Measurements from ENCODE around the gene CSMD2. TPM values are rescaled to one million over a fixed set of nuclear protein-coding genes. Genes with fewer than 3 reads are reported as not detected.
A peak's percentile ranks its signal among the peaks of the same experiment; 100 is the strongest.

Gene CSMD2
- total and polyA plus RNA-seq, 2 experiments from 2014 or later, result 5.3 to 16.6 TPM

DNA sequence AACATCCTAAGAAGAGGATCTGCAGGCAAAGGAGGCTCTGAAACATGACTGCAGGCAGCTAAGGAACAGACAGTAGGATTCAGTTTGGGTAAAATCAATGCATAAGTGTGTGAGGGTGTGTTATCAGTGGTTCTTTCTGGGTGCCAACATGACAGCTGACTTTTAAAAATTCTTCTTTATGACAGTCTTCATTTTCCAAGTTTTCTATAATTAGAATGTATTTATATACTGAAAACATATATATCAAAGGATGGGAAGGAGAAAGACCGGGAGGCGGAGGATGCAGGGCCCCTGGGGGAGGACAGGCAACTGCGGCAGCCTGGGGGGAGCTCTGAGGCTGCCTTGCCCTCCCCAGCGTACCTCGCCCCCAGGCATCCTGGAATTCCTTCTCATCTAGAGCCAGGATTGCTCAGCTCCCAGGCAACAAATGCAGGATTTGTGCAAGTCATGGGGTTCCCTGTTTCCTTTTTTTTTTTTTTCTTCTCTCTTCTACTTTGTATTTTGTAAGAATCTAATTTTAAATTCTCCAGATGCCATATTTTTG lies 104.8 kb downstream of the CSMD2 start:
- H3K27ac Mint-ChIP-seq, result peak overlapping the region; percentile 32; the same call in 1 of the 2 replicates
- TF ChIP-seq ZNF331 (CRISPR knock-in tag; IDR thresholded peaks at IDR 0.05; ENCODE audit: low read depth) (no peak), STAT1 (IDR thresholded peaks at IDR 0.05; ENCODE audit: unreplicated experiment) (no peak), CREB1 (CRISPR knock-in tag; IDR thresholded peaks at IDR 0.05; ENCODE audit: low read depth) (no peak), JUNB (IDR thresholded peaks at IDR 0.05; ENCODE audit: unreplicated experiment) (no peak), ZNF114 (CRISPR knock-in tag; IDR thresholded peaks at IDR 0.05) (no peak), EZH2phosphoT487 (IDR thresholded peaks at IDR 0.05; ENCODE audit: unreplicated experiment) (no peak), POLR2AphosphoS5 (IDR thresholded peaks at IDR 0.05; ENCODE audit: low read depth) (no peak), NANOG (IDR thresholded peaks at IDR 0.05; ENCODE audit: borderline replicate concordance) (no peak)
- TF ChIP-seq, protein P1, sequence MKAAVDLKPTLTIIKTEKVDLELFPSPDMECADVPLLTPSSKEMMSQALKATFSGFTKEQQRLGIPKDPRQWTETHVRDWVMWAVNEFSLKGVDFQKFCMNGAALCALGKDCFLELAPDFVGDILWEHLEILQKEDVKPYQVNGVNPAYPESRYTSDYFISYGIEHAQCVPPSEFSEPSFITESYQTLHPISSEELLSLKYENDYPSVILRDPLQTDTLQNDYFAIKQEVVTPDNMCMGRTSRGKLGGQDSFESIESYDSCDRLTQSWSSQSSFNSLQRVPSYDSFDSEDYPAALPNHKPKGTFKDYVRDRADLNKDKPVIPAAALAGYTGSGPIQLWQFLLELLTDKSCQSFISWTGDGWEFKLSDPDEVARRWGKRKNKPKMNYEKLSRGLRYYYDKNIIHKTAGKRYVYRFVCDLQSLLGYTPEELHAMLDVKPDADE (IDR thresholded peaks at IDR 0.05), result no peak
- TF ChIP-seq, protein P2, sequence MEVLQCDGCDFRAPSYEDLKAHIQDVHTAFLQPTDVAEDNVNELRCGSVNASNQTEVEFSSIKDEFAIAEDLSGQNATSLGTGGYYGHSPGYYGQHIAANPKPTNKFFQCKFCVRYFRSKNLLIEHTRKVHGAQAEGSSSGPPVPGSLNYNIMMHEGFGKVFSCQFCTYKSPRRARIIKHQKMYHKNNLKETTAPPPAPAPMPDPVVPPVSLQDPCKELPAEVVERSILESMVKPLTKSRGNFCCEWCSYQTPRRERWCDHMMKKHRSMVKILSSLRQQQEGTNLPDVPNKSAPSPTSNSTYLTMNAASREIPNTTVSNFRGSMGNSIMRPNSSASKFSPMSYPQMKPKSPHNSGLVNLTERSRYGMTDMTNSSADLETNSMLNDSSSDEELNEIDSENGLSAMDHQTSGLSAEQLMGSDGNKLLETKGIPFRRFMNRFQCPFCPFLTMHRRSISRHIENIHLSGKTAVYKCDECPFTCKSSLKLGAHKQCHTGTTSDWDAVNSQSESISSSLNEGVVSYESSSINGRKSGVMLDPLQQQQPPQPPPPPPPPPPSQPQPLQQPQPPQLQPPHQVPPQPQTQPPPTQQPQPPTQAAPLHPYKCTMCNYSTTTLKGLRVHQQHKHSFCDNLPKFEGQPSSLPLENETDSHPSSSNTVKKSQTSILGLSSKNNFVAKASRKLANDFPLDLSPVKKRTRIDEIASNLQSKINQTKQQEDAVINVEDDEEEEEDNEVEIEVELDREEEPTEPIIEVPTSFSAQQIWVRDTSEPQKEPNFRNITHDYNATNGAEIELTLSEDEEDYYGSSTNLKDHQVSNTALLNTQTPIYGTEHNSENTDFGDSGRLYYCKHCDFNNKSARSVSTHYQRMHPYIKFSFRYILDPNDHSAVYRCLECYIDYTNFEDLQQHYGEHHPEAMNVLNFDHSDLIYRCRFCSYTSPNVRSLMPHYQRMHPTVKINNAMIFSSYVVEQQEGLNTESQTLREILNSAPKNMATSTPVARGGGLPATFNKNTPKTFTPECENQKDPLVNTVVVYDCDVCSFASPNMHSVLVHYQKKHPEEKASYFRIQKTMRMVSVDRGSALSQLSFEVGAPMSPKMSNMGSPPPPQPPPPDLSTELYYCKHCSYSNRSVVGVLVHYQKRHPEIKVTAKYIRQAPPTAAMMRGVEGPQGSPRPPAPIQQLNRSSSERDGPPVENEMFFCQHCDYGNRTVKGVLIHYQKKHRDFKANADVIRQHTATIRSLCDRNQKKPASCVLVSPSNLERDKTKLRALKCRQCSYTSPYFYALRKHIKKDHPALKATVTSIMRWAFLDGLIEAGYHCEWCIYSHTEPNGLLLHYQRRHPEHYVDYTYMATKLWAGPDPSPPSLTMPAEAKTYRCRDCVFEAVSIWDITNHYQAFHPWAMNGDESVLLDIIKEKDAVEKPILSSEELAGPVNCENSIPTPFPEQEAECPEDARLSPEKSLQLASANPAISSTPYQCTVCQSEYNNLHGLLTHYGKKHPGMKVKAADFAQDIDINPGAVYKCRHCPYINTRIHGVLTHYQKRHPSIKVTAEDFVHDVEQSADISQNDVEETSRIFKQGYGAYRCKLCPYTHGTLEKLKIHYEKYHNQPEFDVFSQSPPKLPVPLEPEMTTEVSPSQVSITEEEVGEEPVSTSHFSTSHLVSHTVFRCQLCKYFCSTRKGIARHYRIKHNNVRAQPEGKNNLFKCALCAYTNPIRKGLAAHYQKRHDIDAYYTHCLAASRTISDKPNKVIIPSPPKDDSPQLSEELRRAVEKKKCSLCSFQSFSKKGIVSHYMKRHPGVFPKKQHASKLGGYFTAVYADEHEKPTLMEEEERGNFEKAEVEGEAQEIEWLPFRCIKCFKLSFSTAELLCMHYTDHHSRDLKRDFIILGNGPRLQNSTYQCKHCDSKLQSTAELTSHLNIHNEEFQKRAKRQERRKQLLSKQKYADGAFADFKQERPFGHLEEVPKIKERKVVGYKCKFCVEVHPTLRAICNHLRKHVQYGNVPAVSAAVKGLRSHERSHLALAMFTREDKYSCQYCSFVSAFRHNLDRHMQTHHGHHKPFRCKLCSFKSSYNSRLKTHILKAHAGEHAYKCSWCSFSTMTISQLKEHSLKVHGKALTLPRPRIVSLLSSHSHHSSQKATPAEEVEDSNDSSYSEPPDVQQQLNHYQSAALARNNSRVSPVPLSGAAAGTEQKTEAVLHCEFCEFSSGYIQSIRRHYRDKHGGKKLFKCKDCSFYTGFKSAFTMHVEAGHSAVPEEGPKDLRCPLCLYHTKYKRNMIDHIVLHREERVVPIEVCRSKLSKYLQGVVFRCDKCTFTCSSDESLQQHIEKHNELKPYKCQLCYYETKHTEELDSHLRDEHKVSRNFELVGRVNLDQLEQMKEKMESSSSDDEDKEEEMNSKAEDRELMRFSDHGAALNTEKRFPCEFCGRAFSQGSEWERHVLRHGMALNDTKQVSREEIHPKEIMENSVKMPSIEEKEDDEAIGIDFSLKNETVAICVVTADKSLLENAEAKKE (CRISPR knock-in tag; IDR thresholded peaks at IDR 0.05), result no peak
- TF ChIP-seq, protein P3, sequence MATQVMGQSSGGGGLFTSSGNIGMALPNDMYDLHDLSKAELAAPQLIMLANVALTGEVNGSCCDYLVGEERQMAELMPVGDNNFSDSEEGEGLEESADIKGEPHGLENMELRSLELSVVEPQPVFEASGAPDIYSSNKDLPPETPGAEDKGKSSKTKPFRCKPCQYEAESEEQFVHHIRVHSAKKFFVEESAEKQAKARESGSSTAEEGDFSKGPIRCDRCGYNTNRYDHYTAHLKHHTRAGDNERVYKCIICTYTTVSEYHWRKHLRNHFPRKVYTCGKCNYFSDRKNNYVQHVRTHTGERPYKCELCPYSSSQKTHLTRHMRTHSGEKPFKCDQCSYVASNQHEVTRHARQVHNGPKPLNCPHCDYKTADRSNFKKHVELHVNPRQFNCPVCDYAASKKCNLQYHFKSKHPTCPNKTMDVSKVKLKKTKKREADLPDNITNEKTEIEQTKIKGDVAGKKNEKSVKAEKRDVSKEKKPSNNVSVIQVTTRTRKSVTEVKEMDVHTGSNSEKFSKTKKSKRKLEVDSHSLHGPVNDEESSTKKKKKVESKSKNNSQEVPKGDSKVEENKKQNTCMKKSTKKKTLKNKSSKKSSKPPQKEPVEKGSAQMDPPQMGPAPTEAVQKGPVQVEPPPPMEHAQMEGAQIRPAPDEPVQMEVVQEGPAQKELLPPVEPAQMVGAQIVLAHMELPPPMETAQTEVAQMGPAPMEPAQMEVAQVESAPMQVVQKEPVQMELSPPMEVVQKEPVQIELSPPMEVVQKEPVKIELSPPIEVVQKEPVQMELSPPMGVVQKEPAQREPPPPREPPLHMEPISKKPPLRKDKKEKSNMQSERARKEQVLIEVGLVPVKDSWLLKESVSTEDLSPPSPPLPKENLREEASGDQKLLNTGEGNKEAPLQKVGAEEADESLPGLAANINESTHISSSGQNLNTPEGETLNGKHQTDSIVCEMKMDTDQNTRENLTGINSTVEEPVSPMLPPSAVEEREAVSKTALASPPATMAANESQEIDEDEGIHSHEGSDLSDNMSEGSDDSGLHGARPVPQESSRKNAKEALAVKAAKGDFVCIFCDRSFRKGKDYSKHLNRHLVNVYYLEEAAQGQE (IDR thresholded peaks at IDR 0.05; ENCODE audit: unreplicated experiment), result no peak
- Histone ChIP-seq H3F3A (replicated peaks; ENCODE audit: low read depth) (no peaks in the 10 kb centered on the region), H4K20me1 (replicated peaks; ENCODE audit: insufficient read depth) (no peaks in the 10 kb centered on the region; the same call in 1 of the 2 replicates), H3K4me2 (no peak overlapping the region), H3K36me3 (ENCODE audit: insufficient read depth) (no peaks in the 10 kb centered on the region; the same call in 1 of the 2 replicates), H3K4me3 (no peak overlapping the region), H3K27ac (ENCODE audit: low read depth) (no peak overlapping the region), H3K9me2 (ENCODE audit: insufficient read depth) (0 out of 2 replicates have a peak, but pooled peaks cover 3% of the 10 kb centered on the region), H3K79me2 (replicated peaks; ENCODE audit: insufficient read depth) (peaks cover 20% of the 10 kb centered on the region), H3K4me1 (ENCODE audit: insufficient read depth) (peaks cover 5% of the 10 kb centered on the region; the same call in 1 of the 2 replicates), H3K27me3 (ENCODE audit: insufficient read depth) (no peaks in the 10 kb centered on the region), H2AFZ (no peak overlapping the region)
- H3K27me3 Mint-ChIP-seq (ENCODE audit: insufficient read depth, low read depth, poor library complexity), result peaks cover 8% of the 10 kb centered on the region
- no peak overlapping the region for H3K4me3 Mint-ChIP-seq
- DNase-seq (ENCODE audit: low spot score) (no peak), ATAC-seq (no peak)
- H3K4me1 Mint-ChIP-seq, result peaks cover 23% of the 10 kb centered on the region
- H3K9me3 Mint-ChIP-seq, result peaks cover 21% of the 10 kb centered on the region
- H3K36me3 Mint-ChIP-seq (ENCODE audit: low read depth), result peaks cover 30% of the 10 kb centered on the region
